Measurements from ENCODE around the gene PCYT1B.

Gene PCYT1B

DNA sequence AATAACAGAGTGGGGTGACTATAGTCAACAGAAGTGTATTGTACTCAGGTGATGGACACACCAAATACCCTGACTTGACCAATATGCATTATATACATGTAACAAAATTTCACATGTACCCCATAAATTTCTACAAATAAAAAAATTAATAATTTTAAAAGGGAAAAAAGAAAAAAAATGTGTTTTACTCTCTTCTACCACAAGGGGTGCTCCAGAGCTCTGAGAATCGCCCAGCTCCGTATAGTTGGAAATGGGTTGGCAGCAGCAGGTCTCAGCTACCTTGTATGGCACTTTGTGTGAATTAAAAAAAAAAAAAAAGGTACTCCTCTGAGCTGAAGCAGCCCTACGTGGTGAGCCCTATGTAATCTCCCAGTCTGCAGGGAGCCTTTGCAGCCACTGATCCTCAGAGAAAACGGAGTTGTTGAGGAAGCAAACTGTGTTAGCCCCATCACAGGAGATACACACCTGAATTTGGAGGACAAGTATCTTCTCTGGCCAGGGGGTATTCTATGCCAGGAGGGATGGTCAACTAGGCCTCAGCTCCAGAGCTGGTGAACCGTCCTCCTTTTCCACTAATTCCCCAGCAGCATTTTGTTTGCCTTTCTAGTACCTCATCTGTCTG is 29.4 kb upstream of the PCYT1B start:
- TF ChIP-seq, protein P1, sequence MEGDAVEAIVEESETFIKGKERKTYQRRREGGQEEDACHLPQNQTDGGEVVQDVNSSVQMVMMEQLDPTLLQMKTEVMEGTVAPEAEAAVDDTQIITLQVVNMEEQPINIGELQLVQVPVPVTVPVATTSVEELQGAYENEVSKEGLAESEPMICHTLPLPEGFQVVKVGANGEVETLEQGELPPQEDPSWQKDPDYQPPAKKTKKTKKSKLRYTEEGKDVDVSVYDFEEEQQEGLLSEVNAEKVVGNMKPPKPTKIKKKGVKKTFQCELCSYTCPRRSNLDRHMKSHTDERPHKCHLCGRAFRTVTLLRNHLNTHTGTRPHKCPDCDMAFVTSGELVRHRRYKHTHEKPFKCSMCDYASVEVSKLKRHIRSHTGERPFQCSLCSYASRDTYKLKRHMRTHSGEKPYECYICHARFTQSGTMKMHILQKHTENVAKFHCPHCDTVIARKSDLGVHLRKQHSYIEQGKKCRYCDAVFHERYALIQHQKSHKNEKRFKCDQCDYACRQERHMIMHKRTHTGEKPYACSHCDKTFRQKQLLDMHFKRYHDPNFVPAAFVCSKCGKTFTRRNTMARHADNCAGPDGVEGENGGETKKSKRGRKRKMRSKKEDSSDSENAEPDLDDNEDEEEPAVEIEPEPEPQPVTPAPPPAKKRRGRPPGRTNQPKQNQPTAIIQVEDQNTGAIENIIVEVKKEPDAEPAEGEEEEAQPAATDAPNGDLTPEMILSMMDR (IDR thresholded peaks at IDR 0.05), result peak; percentile 43

DNA sequence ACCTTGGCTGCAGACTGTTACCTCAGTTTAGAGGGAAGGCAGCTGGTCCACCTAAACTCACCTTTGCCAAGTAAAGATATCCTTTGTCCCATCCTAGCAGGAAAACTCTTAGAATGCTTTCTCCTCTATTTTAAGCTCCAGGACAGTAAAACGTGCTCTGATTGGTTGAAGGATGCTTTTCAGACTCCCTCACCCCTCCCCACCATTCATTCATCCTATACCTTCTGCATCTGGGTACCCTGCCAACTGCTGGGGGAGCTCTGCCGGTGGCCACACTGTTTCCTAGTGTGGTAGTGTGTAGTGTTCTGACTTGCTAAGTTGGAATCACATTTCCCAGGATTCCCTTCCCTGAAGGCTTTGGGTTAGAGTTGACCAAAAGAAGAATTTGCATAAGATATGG is 26.3 kb upstream of the PCYT1B start:
- TF ChIP-seq, protein P1 (IDR thresholded peaks at IDR 0.05), result no peak

DNA sequence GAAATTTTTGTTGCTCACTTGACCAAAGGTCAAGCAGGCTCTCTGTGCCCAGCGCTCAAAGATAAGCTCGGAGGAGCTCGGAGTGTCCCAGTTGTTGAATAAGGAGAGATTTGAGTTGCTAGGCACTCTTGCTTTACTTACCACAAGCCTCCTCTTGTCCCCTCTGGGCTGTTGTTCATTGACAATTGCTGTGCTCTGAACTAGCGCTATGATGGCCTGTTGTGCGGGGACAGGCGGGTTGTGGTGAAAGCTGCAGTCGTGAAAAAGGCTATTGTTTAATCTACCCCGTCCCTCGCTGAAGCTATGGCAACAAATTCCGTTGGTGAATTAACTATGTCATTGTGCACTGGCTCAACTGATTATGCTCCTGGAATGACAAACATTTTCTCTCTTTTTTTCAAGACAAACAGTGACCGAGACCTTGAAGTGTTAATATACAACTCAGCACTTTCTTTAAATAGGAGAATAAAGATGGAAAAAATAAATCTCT is 25.6 kb upstream of the PCYT1B start:
- TF ChIP-seq, protein P1 (IDR thresholded peaks at IDR 0.05), result no peak

DNA sequence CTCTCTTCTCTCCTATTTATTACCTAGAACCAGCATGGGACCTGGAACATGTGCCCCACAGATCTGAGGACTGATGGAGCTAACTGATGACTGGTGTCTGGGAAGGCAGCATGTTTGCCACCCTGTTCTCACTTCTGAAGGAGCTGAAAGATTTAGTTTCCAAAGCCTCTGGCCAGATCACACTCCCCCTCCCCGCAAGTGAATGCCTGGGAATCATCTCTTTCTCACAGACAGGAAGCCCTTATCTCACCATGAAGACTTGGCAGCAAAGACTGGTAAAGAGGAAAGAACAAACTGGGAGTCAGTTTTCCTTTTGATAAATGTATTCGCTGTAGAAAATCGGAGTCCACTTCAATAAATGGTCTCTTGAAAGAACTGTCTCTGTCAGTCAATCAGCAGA is 21.0 kb upstream of the PCYT1B start:
- TF ChIP-seq, protein P1 (IDR thresholded peaks at IDR 0.05), result no peak

DNA sequence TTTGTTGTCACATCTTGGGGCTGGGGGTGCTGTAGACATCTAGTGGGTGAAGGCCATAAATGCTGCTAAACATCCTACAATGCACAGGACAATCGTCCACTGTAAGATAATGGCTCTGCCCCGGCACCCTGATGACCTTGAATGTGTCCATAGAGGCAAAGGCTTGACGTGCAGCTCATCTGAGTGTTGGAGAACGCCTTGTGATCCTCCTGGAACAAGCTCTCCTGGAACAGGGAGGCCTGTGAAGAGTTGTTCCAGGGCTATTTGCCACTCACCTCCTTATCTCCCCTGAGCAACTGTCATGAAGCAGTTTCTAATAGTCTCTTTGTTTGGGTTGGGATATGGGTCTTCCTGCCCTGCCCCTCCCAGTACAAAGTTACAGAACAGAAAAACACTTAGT is 15.2 kb upstream of the PCYT1B start:
- TF ChIP-seq, protein P1 (IDR thresholded peaks at IDR 0.05), result no peak

DNA sequence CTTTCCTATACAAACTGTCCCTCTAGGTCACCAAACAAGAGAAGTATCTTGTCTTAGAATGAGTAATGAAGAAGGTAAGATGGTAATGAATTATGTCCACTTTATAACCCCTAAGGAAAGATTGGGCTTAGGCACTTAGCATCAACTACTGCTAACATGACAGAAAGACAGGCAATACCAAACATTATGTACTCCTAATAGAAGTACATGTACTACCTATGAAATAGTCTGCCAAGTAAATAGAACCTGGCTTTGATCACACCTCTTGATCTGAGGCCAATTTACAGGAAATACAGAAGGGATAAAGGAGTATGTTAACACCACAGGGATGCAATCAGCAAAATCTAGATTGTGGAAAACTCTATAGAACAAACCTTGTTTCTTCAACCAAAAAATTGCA is 14.1 kb upstream of the PCYT1B start:
- TF ChIP-seq, protein P1 (IDR thresholded peaks at IDR 0.05), result no peak

DNA sequence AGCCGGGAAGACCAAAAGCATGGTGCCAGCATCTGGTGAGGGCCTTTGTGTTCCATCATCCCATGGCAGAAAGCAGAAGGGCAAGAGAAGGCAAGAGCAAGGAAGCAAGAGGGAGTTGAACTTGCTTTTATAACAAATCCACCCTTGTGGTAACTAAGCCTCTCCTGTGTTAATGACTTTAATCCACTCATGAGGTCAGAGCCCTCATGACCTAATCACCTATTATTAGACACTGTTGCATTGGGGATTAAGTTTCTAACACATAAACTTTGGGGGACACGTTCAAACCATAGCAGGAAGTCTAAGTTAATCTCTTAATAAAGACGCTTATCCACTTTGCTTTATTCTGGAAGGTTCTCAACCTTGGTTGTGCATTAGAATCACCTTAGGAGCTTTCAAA is 12.5 kb upstream of the PCYT1B start:
- TF ChIP-seq, protein P1 (IDR thresholded peaks at IDR 0.05), result no peak

DNA sequence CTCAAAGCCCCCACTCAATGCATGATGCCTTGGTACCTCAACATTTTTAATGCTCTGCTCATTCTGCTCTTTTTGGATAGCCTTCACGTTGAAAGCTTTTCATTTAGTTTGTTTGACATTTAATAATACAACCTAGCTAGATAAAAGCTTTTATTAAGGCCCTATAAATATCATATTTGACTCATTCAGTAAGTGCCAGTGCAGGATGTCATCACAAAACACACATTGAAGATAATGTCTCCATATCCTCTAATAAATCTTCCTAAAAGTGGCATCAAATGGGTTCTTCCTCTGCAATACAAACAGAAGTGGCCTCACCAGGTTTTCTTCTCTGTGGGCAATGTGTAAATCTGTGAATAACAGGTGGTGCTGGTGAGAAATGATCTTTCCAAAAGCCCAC is 12.0 kb upstream of the PCYT1B start:
- TF ChIP-seq, protein P1 (IDR thresholded peaks at IDR 0.05), result no peak
